HS-5 (cell line): ENCODE results near the gene SH3RF3.

ENCODE experiments used
- DNase-seq: peaks from one replicate; pipeline ENCODE4 v3.0.0-alpha.2; 2012; ENCODE audit warnings: low read depth

The SH3RF3 gene

DNA sequence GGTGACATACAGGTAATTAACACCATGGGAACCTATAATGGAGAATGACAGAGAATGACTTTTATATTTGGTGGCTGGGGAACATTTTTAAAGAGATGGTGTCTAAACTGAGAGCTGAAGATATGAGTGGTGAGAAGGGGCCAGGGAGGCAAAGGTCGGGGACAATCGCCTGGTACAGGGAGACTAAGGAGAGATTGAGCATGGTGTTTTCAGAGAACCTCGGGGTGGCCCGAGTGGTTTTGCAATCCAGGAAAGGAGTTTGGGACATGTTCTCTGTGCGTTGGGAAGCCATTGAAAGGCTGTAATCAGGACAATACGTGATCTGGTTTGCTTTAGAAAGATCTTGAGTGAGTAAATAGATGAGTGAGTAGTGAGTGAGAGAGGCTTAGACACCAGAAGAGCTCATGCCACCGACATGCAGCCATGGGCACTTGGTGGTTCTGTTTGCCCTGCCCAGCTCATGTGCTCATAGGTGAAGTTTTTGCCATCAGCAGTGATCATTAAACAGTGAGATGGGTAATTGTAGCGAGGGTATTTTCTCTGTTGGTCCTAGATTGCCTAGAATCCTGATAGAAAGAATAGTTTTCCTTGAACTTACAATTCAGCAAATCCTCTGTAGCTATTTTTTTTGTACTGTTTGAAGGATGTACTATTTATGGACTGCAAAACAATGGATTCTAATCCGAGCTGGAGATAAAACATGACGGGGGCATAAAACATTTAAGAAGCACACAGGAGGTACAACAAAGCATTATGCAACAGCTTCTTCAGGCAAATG is 114.7 kb downstream of the SH3RF3 start:
- no peak for DNase-seq

DNA sequence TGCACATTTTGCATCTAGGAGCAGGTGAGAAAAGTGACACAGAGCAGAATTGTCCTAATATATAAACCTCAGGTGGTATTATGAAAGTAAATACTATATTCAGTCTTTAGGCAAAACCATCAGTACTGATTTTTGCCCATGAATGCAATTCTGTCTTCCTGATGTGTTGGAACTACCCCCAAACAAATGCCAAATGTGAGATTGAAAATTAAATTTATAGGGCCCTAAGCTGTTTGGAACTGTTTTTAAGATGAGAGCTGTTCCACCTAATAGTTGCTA is 115.2 kb downstream of the SH3RF3 start:
- DNase-seq, result no peak

DNA sequence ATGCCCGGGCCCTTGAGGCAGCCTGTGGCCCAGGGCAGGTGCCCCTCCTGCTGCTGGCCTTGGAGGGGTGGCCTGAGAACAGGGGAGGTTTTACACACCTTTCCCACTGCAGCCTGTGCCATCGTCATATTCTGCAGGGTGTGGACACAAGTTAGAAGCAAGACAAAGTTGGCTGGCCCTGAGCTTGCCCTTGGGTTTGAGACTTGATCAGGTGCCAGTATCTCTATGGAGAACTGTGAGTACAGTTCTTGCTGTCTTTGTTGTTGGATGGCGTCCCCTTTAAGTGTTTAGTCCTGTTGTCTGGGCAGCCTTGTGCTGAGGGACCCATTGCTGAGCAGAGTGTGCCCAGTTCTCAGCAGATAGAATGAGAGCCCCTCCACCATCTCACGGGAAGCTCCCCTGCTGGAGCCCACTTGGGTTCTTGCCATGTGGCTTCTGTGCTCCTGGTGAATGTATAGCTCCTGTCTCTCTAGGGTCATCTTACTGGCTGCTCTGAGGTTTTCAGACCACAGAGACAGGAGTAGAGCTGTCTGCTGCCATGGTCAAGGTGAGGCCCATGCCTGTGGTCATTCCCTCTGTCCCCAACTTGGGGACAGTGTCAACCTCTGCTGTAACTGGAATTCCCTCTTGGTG is 115.9 kb downstream of the SH3RF3 start:
- no peak for DNase-seq

DNA sequence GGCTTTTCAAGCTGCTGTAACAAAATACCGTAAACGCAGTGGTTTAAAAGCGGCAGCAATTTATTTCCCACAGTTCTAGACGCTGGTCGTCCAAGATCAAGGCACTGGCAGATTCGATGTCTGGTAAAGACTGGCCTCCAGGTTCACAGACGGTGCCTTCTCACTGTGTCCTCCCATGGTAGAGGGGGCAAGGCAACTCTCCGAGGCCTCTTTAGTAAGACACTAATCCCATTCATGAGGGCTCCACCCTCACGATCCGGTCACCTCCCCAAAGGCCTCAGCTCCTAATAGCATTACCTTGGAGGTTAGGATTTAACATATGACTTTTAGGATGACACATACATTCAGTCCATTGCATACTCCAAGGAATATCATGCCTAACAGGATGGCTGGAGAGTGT is 117.2 kb downstream of the SH3RF3 start:
- no peak for DNase-seq

DNA sequence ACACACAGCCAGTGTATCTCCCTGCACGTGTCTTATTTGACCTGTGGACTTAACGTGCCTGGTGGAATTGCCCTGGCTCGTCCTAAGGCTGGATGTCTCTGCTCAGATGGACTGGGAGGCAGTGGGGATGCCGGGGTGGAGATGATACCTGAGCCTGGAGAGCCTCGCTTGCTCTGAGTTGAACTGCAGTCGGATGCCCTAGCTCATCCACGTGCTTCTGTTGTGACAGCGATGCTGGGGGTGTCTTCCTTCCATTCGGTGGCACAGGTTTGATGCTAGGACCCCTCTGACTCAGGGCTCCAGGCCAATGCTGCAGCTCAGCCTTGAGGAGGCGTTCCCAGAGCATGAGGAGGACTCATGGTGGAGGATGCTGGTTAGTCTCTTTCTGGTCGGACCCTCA is 117.6 kb downstream of the SH3RF3 start:
- DNase-seq, result no peak

DNA sequence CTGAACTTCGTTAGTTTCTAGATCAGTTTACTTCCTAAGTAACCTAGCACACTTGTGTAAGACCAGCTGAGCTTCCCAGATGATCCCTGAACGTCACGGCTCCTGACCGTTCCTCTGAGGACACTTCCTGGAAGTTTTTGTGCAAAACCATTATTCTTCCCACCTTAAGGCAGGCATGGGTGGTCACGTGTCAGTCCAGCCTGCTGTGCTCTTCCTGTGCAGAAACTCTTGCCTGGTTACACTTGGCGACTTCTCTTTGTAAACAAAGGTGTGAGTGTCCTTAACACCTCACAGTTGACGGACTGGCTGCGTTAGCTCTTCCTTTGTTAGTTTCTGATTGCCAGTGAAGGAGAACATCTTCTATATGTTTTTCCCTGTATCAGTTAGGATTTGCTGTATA is 118.3 kb downstream of the SH3RF3 start:
- DNase-seq, result no peak

DNA sequence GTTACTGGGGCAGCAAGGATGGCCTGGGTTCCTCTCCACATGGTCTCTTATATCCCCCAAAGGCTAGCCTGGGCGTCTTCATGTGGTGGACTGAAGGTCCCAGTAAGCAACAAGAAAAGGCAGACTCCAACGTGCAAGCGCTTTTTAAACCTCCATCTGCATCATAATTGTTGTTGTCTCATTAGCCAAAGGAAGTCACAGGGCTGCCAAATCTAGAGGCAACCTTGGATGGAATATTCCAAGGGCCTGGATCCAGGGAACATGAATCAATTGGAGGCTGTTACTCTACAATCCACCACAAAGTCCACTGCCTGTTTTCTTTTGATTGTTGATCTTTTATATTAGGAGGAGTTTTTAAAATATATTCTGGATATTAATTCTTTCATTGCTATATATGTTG is 118.8 kb downstream of the SH3RF3 start:
- no peak for DNase-seq

DNA sequence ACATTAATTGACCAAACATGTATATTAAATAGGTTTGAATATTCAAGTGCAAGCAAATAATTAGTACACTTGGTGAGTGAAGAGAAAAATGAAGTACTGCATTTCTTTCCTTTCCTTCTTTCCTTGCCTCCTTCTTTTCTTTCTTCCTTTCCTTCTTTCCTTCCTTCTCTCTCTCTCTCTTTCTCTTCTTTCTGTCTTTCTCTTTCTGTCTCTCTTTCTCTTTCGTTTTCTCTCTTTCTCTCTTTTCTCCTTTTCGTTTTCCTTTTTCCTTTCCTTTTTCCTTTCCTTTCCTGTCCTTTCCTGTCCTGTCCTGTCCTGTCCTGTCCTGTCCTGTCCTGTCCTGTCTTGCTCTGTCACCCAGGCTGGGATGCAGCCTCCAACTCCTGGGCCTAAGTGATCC is 119.6 kb downstream of the SH3RF3 start:
- no peak for DNase-seq

DNA sequence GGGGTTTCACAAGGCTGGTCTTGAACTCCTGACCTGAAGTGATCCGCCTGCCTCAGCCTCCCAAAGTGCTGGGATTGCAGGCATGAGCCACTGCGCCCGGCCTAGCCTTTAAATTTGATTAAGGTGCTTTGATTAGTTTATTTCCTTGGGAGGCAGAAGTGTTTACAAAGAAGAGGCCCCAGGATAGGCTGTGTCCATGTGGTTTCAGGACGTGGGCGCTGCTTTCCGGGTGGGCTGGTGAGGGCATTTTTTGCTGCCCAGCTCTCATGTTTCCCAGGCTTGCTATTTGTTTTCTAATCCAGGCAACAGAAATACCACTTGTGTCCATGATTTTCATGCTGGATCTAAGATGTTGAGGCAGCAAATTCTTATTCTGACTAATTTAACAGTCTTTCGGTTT is 124.2 kb downstream of the SH3RF3 start:
- DNase-seq, result no peak

DNA sequence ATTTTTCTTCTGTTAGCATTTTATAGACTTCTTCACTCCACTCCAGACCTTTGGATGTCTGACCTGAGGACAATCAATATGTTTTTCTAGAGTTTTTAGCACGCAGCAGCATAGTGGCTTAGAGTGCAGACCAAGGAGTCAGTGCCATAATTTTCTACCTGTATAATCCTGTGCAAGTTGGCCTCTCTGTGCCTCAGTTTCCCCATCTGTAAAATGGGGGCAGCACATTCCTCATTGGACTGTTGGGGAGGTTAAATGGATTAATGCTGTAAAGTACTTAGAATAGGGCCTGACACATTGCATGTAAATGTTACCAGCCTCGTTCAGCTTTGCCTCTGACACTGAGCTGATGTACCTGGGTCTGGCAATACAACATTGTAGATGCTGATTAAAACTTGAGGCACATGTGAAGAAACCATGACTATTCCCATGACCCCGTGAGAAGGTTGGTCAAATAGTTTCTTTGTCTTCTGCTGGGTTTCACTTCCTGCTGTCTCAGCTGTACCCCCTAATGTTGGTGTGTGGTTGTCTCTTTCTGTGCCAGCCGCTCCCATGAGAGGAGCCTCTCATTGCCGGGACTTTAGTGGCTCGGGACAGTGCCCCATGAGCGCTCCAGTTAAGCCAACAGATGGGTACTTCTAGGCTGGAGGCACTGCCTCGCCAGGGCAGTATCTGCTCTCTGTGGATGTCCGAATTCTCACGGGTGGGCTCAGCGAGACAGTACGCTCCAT is 125.3 kb downstream of the SH3RF3 start:
- DNase-seq, result no peak

DNA sequence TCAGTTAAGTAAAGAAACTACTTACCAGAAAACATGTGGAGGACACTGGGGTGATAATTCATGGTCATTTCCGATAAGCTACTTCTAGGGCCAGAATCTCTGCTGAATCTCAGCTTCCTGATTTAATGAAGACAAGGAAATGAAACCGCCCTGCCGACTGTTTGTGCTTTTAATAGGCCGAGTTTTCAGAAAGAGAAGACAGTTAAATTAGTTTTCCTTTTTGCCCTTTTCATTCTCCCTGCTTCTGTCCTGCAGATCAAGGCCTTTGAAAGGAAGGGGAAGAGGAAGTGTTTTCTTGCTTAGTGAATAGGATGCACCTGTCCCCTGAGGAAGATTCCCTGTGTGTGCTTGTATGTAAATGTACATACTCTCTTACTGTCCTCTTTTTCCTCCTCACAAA is 126.6 kb downstream of the SH3RF3 start:
- DNase-seq, result no peak

DNA sequence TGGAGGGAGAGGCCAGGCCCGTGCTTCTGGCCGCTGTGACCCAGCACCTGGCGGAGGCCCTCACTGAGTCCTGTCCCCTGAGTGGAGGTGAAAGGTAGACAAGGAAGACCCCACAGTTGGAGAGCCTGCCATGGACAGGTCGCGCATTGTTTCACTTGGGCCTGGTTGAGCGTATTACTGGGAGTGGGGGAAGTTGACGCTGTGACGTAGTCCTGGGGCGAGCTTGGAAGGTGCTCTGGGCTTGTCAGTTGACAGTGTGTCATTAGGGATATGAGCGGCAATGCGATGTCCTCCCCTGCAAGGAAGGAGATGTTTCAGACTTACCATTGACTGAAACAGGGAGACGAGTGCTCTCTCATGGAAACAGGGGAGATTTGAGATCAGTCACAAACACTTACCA is 127.1 kb downstream of the SH3RF3 start:
- no peak for DNase-seq

DNA sequence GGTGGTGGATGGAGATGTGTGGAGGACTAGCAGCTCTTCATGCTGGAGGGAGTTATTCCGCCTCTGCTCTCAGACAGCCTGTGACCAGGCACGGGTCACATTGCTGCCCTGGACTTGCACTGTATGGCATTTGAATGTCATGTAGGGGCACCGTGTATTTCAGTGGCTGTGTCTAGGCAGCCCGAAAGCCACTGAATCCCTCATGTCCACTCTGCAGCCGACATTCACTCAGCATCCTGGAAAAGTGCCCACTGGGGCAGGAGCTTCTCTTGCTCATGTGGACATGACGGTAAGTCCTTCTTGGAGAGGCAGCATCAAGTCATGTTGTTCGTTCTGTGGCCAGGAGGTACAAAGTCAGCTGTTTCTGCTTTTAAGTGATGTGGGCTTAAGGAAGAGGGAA is 127.9 kb downstream of the SH3RF3 start:
- DNase-seq, result no peak

DNA sequence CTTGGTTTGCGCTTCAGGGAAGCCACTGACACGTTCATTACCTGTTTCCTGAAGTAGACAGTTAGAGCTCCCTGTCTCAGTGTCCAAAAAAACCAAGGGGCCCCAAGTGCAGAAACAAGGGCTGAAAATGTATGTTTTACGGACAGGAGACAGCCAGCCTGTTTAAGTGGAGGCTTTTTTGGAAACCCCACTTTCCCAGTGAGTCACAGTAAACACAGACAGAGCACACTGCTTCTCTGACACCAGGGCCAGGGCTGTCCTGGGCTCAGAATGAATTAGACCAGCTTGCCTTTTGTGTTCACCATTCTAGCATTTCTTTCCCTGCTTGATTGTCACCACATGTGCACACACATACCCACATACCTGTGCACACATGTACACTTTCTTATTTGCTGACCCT is 128.6 kb downstream of the SH3RF3 start:
- DNase-seq, result no peak

DNA sequence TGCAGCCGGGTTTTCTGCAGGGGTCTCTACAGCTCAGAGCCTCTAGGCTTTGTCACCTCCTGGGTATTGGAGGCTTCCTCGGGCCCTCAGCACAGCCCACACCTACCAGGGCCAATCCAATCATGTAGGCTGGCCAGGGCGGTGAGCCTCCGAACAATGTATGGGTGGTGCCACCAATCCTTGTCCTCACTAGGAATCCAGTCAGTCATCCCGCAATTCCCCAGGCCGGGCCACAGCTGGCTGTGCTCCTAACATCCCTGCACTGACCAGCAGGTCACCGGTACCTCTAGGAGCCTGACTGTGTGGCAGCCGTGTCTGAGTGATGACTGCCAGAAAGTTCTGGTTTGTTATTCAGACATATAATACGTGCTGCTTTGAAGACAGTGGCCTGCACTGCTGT is 129.4 kb downstream of the SH3RF3 start:
- no peak for DNase-seq

DNA sequence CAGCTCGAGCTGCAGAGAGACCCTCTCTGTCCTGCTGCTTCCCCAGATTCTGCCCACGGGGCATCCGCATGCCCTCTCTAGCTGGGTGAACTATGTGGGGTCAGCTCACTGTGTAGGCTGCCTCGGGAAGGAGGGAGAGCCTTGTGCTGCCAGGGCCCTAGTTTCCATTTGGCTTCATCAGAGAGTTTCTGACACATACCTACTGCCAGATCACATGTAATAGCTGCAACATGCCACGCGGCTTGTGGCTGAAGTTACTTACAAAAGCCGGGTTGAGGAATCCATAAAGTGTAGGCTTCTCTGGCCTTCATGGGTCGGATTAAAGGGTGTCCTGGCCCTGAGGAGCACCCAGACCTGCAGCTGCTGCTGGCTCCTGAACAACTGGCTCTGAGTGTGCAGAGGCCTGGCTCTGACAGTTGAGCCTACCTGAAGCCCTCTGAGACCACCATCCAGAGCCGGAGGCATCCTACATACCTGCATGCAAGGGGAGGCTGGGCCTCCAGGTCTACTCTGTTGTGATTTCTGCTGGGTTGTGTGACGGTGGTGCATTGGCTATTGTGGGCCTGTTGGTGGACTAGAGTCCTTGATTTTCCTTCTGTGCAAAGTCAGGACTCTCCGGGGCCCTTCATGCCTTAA is 130.0 kb downstream of the SH3RF3 start:
- no peak for DNase-seq

DNA sequence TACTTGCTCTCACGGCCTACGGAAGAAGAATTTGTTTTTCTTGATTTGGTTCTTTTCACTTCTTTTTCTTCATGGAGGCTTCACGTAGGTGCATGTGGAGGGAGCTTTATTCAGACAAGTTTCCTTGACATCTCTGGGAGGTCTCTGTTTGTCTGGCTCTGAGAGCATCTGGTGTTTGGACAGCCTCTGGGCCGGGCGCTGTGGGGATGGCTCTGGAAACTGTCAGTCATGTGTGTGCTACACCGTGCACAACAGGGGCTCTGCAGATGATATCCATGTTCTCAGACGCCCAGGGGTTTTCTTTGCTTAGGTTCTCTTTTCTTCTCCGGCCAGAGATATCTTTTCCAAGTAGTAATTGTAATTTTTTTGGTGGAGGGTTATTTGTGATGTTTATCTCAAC is 130.7 kb downstream of the SH3RF3 start:
- DNase-seq, result no peak

DNA sequence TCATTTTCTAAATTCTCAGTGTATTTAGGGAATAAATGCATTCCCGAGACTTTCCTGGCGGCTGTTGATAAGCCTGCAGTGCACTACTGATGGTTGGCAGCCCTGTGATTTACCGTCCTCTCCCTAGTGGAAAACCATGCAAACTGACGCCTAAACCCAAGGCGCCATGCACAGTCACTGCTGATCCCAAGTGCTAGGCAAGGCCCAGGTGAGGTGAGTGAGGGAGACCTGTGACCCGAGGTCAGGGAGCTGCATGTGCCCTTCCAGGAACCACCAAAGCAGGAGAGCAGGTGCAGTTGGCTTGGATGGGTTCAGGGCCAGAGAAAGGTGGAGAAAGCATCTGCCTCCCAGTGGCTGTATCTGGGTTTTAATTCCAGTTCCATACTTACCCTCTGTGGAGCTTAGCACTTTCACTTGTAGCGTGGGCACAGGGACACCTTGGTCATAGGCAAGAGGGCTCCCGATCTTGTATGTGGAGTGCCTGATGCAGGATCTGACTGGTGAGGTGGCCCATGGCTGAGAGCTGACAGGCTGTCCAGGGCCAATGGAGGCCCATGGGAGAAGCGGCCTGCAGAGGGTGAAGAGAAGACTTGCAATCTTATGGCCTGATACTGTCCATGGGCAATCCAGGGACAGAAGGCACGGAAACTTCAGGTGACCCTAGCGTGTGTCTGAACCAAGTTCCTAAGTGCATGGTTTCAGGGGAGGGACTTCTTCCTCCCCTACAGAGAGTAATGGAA is 131.3 kb downstream of the SH3RF3 start:
- DNase-seq, result no peak

DNA sequence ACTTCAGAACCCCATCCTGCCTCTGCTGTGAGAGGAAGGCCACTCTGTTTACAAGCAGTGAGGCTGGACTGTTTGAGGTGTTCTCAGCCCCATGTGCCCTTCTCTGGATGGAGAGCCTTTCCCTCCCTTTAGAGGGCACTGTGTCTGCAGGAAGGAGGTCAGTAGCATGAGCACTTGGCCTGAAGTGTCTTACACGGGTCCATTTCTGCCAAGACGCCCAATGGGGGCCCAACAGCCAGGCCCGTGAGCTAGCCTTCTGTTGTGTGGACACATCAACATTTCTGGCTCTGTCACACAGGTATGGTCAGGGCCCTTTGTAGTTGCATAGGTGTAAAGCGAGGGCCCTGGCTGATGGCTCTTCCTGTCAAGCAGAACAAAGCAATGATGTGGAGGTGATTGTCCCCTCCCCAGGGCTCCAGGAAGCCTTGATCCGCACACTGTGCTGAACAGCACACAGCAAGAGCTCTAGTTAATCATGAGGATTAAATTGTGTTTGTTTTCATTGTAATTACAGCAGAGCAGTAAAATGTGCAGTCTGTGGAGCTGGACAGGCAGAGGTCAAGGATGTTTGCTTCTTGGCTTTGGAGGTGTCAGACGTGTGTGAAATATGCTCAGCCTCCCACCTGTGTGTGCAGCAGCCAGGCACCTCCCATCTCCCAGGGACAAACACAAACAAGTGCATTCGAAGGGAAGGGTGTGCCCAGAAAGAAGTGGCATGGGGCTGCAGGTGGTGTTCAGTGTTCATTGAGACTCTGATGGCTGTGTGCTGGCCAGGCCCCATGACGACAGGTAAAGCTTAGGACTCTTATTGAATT is 132.1 kb downstream of the SH3RF3 start:
- no peak for DNase-seq

DNA sequence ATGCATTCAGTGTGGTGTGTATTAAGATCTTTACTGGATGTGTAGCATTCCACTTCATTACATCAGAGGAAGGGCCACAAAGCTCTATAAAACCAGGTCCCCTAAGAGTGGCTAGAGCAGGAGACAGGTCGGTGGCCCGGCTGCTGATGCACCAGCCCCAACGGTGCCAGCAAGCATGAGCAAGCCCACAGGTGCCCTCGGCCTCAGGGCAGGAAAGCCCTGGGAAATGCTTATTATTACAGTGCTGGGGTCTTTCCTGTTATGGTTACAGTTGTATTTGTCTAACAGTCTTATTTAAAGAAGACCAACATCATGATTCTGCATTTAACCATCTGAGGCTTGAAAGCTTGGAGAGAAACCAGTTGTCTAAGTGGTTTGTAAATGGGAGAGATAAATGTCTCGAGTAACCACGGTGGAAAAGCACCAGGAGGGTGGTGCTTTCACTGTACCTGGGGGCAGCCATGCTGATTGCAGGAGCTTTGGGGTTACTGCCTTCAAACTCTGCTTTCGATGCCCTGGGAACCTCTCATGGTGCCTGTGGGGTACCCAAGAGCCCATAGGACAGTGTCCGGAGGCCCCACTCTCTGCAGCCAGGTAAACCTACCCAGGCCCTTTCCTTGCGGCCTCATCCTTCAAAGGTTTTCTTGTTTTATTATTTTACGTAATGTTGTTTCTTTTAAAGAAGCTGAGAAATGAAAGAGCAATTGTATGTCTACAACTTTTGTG is 133.1 kb downstream of the SH3RF3 start:
- DNase-seq, result no peak
